GM12873 (cell line): ENCODE measurements around the gene TMEM163.
A peak's percentile ranks its signal among the peaks of the same experiment; 100 is the strongest.

Source experiments
- CTCF ChIP-seq: IDR thresholded peaks from 2 replicates; pipeline ENCODE4 v1.5.1; 2012; ENCODE audit warnings: low read depth, mild to moderate bottlenecking, moderate library complexity, low read length, control low read depth; ENCODE audit not compliant: insufficient read depth; ENCODE audit errors: missing control alignments

The TMEM163 gene

DNA sequence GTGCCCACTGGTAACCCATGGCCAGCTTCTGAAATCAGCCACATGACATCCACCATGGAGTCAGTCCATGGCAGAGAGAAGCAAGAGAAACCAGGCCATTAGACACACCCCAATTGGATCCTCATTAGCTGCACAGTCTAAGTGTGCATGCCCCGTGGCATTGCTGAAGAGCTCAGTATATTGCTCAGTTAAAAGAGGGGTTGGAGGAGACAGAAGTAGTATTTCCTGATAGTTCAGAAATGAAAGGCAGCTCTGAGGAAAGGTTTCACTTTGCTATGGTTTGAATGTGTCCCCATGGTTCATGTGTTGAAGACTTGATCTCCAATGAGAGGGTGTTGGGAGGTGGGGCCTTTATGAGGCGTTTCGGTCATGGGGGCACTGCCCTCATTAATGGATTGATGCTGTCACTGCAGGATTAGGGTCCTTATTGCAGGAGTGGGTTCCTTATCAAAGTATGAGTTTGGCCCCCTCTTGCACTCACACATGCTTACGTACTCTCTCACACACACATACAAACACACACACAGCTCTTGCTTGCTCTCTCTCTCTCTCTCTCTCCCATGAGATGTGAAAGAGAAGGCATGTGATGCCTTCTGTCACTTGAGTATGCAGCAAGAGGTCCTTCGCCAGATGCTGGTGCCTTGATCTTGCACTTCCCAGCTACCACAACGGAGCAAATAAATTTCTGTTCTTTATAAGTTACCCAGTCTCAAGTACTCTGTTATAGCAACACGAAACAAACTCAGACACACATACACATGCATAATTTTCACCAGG lies 58.0 kb downstream of the TMEM163 start:
- TF ChIP-seq CTCF = no peak

- no peak for TF ChIP-seq CTCF
Measured at GRCh38 chr2:134659724-134660123, 59.1 kb downstream of the TMEM163 start.

DNA sequence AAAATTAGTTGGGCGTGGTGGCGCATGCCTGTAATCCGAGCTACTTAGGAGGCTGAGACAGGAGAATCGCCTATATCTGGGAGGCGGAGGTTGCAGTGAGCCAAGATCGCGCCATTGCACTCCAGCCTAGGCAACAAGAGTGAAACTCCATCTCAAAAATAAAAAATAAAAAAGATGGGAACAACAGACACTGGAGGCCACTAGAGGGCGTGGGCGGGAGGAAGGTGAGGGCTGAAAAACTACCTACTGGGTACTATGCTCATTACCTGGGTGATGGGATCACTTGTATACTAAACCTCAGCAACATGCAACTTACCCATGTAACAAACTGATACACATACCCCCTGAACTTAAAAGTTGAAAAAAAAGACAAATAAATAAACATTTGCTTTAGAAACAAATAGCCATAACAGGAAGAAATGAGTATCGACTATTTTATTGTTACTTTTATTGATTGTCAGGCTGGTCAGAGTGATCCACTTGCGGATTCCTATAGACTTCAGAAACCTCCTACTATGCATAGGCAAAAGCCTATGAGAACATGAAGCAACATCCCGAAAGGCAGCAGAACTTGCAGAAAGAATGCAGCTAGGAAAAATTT lies 61.0 kb downstream of the TMEM163 start:
- TF ChIP-seq CTCF = peak; percentile 51

DNA sequence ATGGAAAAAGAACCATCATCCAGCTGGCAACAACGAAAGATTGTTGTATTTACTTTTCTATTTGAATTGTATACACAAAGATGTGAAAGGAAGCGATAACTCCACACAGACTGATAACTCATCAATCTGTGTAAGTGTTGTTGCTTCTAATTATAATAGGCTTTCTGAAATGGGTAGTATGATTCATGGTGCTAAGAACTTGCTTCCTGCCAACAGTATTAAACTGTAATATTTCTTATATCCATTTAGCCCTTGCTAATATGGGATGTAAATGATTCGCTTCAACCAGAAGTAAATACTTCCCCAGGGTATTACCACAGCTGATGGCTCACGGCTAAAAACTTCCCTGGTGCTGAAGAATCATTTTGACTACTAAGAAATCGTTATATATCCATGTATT lies 70.2 kb downstream of the TMEM163 start:
- no peak for TF ChIP-seq CTCF

DNA sequence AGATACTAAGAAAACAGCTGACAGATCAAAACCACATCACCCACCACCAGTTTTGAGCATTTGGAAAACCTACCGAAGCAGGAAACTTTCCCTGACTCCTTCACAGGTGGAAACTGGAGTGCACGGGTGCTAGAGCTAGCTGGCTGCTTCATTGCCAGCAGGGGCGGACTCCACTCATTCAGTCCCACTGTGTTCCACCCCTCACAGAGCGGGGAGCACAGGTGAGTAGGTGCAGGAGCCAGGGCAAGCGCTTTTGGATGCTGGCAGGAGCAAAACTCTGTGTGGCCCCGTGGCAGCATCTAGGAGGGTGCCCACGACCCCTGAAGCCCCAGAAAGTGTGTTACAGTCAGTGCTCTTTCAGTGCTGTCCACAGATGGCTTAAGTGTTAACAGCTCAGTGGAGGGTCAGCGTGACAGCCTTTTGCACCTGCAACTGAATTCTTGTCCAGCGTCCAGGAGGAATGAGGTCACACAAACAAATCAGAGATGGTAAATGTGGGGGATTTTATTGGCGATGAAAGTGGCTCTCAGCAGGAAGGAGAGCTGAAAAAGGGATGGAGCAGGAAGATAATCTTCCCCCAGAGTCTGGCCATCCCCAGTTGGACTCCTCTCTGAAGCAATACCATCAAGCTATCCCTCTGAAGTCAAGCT lies 71.1 kb downstream of the TMEM163 start:
- TF ChIP-seq CTCF = no peak

- TF ChIP-seq CTCF = no peak
Measured at GRCh38 chr2:134642938-134643337, 75.9 kb downstream of the TMEM163 start.

DNA sequence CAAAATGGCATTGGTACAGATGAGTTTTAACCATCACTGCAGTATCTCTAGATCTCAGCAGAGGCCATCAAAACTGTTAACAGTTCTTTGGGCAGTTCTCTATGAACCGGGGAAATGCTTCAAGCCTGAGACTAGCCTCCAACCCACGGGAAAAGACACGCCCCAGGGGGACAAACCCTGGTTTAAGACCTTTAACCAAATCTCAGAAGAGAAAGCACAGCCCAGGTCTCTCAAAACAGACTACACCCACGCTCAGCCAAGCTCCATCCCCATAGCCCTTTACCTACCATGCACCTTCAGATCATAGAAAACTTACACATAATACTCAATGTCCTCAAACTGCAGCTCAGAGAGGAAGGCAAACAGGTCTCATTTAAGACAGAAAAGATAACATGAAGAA lies 78.3 kb downstream of the TMEM163 start:
- TF ChIP-seq CTCF = no peak
